Neuron (in vitro differentiated cells): Measurements from ENCODE around the gene TIMP3.
A peak's percentile ranks its signal among the peaks of the same experiment; 100 is the strongest.

Experiments
- H2AFZ ChIP-seq: one replicate; pipeline ENCODE4 v1.6.1; 2013; ENCODE audit warnings: low read depth, mild to moderate bottlenecking, inconsistent platforms, low read length, moderate library complexity
- H3K27me3 ChIP-seq: one replicate; pipeline ENCODE4 v1.6.1; 2013; ENCODE audit warnings: low read length; ENCODE audit not compliant: insufficient read depth
- H3K36me3 ChIP-seq: one replicate; pipeline ENCODE4 v1.6.1; 2013; ENCODE audit warnings: low read length; ENCODE audit not compliant: insufficient read depth
- H3K4me1 ChIP-seq: one replicate; pipeline ENCODE4 v1.6.1; 2013; ENCODE audit warnings: low read length; ENCODE audit not compliant: insufficient read depth
- H3K4me3 ChIP-seq: 2 replicates; pipeline ENCODE4 v1.5.1; 2013; ENCODE audit warnings: mild to moderate bottlenecking, low read length, moderate library complexity
- H3K9me3 ChIP-seq: one replicate; pipeline ENCODE4 v1.6.1; 2013; ENCODE audit warnings: low read length

TIMP3 gene

GRCh38 chr22:32882774-32883530 is 81.4 kb downstream of the TIMP3 start:
- Histone ChIP-seq H3K4me1 (no peaks in the 10 kb centered on the region), H3K4me3 (no peak overlapping the region), H2AFZ (no peak overlapping the region), H3K9me3 (no peaks in the 10 kb centered on the region), H3K27me3 (no peaks in the 10 kb centered on the region), H3K36me3 (no peaks in the 10 kb centered on the region)

GRCh38 chr22:32887324-32887980 is 85.9 kb downstream of the TIMP3 start:
- Histone ChIP-seq H3K4me1 (no peaks in the 10 kb centered on the region), H3K4me3 (no peak overlapping the region), H2AFZ (no peak overlapping the region), H3K27me3 (no peaks in the 10 kb centered on the region), H3K36me3 (no peaks in the 10 kb centered on the region), H3K9me3 (no peaks in the 10 kb centered on the region)

GRCh38 chr22:32888976-32889375 is 87.5 kb downstream of the TIMP3 start:
- Histone ChIP-seq H3K27me3 (no peaks in the 10 kb centered on the region), H3K4me1 (no peaks in the 10 kb centered on the region), H3K9me3 (no peaks in the 10 kb centered on the region), H3K36me3 (no peaks in the 10 kb centered on the region), H2AFZ (no peak overlapping the region), H3K4me3 (no peak overlapping the region)

GRCh38 chr22:32896891-32897290 is 95.4 kb downstream of the TIMP3 start:
- Histone ChIP-seq H3K9me3 (no peaks in the 10 kb centered on the region), H2AFZ (no peak overlapping the region), H3K27me3 (peaks cover 2% of the 10 kb centered on the region), H3K4me3 (no peak overlapping the region), H3K36me3 (no peaks in the 10 kb centered on the region), H3K4me1 (no peaks in the 10 kb centered on the region)

- H3K4me3 ChIP-seq = no peak overlapping the region
- H3K27me3 ChIP-seq = peaks cover 2% of the 10 kb centered on the region
- H3K9me3 ChIP-seq = no peaks in the 10 kb centered on the region
- H3K36me3 ChIP-seq = no peaks in the 10 kb centered on the region
- H2AFZ ChIP-seq = no peak overlapping the region
- H3K4me1 ChIP-seq = no peaks in the 10 kb centered on the region
These were observed 95.9 kb downstream of the TIMP3 start for GRCh38 chr22:32897400-32897799.

GRCh38 chr22:32900886-32901635 is 99.6 kb downstream of the TIMP3 start:
- Histone ChIP-seq H2AFZ (no peak overlapping the region), H3K9me3 (no peaks in the 10 kb centered on the region), H3K36me3 (no peaks in the 10 kb centered on the region), H3K4me3 (no peak overlapping the region), H3K27me3 (peaks cover 2% of the 10 kb centered on the region), H3K4me1 (no peaks in the 10 kb centered on the region)

GRCh38 chr22:32901925-32902324 is 100.4 kb downstream of the TIMP3 start:
- no peaks in the 10 kb centered on the region for H3K36me3 ChIP-seq
- H3K27me3 ChIP-seq = peaks cover 2% of the 10 kb centered on the region
- no peaks in the 10 kb centered on the region for H3K9me3 ChIP-seq
- no peaks in the 10 kb centered on the region for H3K4me1 ChIP-seq
- H3K4me3 ChIP-seq = no peak overlapping the region
- no peak overlapping the region for H2AFZ ChIP-seq

GRCh38 chr22:32903507-32903906 is 102.0 kb downstream of the TIMP3 start:
- Histone ChIP-seq H3K4me3 (no peak overlapping the region), H3K27me3 (peaks cover 2% of the 10 kb centered on the region), H2AFZ (no peak overlapping the region), H3K9me3 (no peaks in the 10 kb centered on the region), H3K36me3 (no peaks in the 10 kb centered on the region), H3K4me1 (no peaks in the 10 kb centered on the region)

GRCh38 chr22:32904044-32904443 is 102.5 kb downstream of the TIMP3 start:
- Histone ChIP-seq H3K4me3 (no peak overlapping the region), H2AFZ (peak overlapping the region; percentile 34), H3K9me3 (no peaks in the 10 kb centered on the region), H3K27me3 (peaks cover 2% of the 10 kb centered on the region), H3K4me1 (no peaks in the 10 kb centered on the region), H3K36me3 (no peaks in the 10 kb centered on the region)

- H3K36me3 ChIP-seq = no peaks in the 10 kb centered on the region
- H3K4me1 ChIP-seq = no peaks in the 10 kb centered on the region
- H3K4me3 ChIP-seq = no peak overlapping the region
- no peak overlapping the region for H2AFZ ChIP-seq
- H3K9me3 ChIP-seq = no peaks in the 10 kb centered on the region
- H3K27me3 ChIP-seq = peaks cover 2% of the 10 kb centered on the region
These were observed 103.9 kb downstream of the TIMP3 start for GRCh38 chr22:32905400-32905799.

GRCh38 chr22:32909581-32910428 is 108.3 kb downstream of the TIMP3 start:
- Histone ChIP-seq H3K36me3 (no peaks in the 10 kb centered on the region), H3K4me3 (no peak overlapping the region), H3K4me1 (peaks cover 7% of the 10 kb centered on the region), H2AFZ (no peak overlapping the region), H3K9me3 (no peaks in the 10 kb centered on the region), H3K27me3 (no peaks in the 10 kb centered on the region)

GRCh38 chr22:32910429-32910772 is 108.9 kb downstream of the TIMP3 start:
- H2AFZ ChIP-seq = no peak overlapping the region

More at GRCh38 chr22:32910429-32910772, 108.9 kb downstream of the TIMP3 start:
- Histone ChIP-seq H3K9me3 (no peaks in the 10 kb centered on the region), H3K4me3 (no peak overlapping the region), H3K4me1 (peaks cover 7% of the 10 kb centered on the region), H3K36me3 (no peaks in the 10 kb centered on the region), H3K27me3 (no peaks in the 10 kb centered on the region)
